BJ (cell line): ENCODE results near the gene COMMD4. TPM values are rescaled to one million over a fixed set of nuclear protein-coding genes. Genes with fewer than 3 reads are reported as not detected.
"Not testable (repeated sequence)": the region's sequence is repeated elsewhere in the genome, so short reads cannot be mapped to it uniquely, and the experiment has no call there.

Experiments used
- CTCF ChIA-PET: fragments of 350-600 bp; formaldehyde crosslinking; extraction: SDS; loops from one replicate; lab custom pipeline; 2021; ENCODE audit warnings: antibody characterized with exemption, inconsistent platforms; lab: Yijun Ruan, JAX
- POLR2A ChIA-PET: fragments of 300-600 bp; sonication (Branson Sonifier 250); formaldehyde crosslinking; extraction: SDS; loops from one replicate; lab custom pipeline; 2021; ENCODE audit warnings: antibody characterized with exemption; lab: Charles Lee
- DNase-seq: peaks from one replicate; pipeline ENCODE4 v3.0.0-alpha.2; 2011; ENCODE audit warnings: low read depth
- H3K27me3 ChIP-seq: 2 replicates; pipeline ENCODE4 v1.6.0; 2011; ENCODE audit warnings: low read length; ENCODE audit not compliant: control insufficient read depth, insufficient read depth
- H3K36me3 ChIP-seq: 2 replicates; pipeline ENCODE4 v1.5.1; 2011; ENCODE audit warnings: low read length; ENCODE audit not compliant: control insufficient read depth, insufficient read depth
- H3K4me3 ChIP-seq: 2 replicates; pipeline ENCODE4 v1.5.1; 2011; ENCODE audit warnings: low read depth, mild to moderate bottlenecking, control low read depth, low read length
- polyA plus RNA-seq: library from polyadenylated mRNA; depleted of rRNA; stranded (reverse); fragments of >200 nt; gene quantifications from 2 replicates; pipeline ENCODE4 v1.2.3, GENCODE V29; 2011
- TF ChIP-seq, protein P1 (sequence below): IDR thresholded peaks from 2 replicates; pipeline ENCODE4 v1.5.1; 2011; ENCODE audit warnings: low read depth, mild to moderate bottlenecking, control low read depth, inconsistent platforms, low read length, moderate library complexity; ENCODE audit not compliant: insufficient read depth

The COMMD4 gene
- polyA plus RNA-seq, 1 experiment = 142 TPM

DNA sequence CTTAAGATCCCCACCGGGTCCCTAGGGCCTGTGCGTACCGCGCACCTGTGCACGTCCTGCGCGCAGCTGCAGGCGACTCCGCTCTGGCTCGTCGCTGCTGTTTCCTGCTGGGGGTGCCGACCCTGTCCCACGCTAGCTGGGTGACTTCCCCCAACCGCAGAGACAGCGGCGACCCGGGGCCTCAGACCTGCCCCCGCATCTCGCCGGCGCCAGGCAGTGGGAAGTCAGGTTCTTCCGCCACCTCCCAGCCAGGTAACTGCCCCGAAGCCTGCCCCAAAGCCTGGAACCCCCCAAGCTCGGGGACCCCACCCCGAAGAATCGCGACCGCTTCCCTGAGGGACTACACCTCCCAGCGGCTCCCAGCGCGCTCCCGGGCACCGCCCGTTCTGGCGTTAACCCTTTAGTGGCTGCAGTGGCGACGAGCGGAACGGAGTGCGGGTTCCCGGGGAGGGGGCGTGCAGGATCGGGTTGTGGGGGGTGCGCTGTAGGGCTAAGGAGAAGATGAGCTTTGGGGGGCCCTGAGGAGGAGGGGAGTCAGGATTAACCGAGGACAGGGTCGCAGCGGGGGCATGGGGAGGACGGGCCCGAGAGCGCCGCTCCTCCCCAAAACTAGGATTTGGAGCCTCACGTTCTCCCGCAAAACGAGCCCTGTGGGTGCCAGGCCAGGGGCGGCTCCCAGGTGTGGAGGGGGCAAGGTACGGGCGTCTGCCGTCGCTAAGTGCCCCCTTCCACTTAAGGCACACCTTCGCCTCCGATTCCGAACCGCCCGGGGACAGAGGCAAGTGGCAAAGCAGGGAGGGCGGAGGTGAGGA lies 11.6 kb downstream of the COMMD4 start:
- ChIA-PET CTCF (interaction anchor here (1.8 kb wide), 1 partner anchor 20 kb away, joined by 13 read pairs; the partner anchor contains the start of gene MAN2C1), POLR2A (interaction anchor here (0.6 kb wide), 2 partner anchors 14 to 107 kb away, joined by 3 to 9 read pairs; no protein-coding TSS in a partner anchor)
- TF ChIP-seq, protein P1, sequence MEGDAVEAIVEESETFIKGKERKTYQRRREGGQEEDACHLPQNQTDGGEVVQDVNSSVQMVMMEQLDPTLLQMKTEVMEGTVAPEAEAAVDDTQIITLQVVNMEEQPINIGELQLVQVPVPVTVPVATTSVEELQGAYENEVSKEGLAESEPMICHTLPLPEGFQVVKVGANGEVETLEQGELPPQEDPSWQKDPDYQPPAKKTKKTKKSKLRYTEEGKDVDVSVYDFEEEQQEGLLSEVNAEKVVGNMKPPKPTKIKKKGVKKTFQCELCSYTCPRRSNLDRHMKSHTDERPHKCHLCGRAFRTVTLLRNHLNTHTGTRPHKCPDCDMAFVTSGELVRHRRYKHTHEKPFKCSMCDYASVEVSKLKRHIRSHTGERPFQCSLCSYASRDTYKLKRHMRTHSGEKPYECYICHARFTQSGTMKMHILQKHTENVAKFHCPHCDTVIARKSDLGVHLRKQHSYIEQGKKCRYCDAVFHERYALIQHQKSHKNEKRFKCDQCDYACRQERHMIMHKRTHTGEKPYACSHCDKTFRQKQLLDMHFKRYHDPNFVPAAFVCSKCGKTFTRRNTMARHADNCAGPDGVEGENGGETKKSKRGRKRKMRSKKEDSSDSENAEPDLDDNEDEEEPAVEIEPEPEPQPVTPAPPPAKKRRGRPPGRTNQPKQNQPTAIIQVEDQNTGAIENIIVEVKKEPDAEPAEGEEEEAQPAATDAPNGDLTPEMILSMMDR = no peak
- no peak for DNase-seq
- peaks cover 12% of the 10 kb centered on the region for H3K27me3 ChIP-seq
- H3K36me3 ChIP-seq = peaks cover 2% of the 10 kb centered on the region; the same call in 1 of the 2 replicates
- H3K4me3 ChIP-seq = peak overlapping the region; percentile 82

GRCh38 chr15:75348034-75348561 lies 12.2 kb downstream of the COMMD4 start:
- POLR2A ChIA-PET = interaction anchor here (0.6 kb wide), 3 partner anchors 14 to 285 kb away, joined by 3 to 15 read pairs (median 9); no protein-coding TSS in a partner anchor

DNA sequence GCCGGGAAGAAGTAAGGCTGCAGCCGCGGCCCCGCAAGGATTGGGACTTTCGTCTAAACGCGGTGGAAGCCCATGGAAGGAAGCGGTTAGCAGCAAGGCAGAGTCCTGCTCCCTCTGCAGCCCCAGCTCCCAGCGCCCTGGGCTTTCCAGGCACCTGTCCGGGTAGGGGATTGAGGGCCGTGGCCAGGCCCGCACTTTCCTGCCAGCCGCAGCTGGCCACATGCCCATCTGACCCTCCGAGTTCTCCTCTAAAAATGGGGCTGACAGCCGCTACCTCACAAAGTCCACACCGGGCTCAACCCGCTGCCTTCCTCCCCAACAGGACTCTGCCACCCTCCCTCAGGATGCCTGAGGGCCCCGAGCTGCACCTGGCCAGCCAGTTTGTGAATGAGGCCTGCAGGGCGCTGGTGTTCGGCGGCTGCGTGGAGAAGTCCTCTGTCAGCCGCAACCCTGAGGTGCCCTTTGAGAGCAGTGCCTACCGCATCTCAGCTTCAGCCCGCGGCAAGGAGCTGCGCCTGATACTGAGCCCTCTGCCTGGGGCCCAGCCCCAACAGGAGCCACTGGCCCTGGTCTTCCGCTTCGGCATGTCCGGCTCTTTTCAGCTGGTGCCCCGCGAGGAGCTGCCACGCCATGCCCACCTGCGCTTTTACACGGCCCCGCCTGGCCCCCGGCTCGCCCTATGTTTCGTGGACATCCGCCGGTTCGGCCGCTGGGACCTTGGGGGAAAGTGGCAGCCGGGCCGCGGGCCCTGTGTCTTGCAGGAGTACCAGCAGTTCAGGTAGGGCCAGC lies 12.9 kb downstream of the COMMD4 start:
- ChIA-PET CTCF (interaction anchor here (0.5 to 1.8 kb wide), 2 partner anchors 19 to 140 kb away, joined by 3 to 13 read pairs; partner anchors contain the start of gene MAN2C1), POLR2A (interaction anchor here (0.6 kb wide), 2 partner anchors 13 to 284 kb away, joined by 3 to 15 read pairs; no protein-coding TSS in a partner anchor)
- peaks cover 12% of the 10 kb centered on the region for H3K27me3 ChIP-seq
- peaks cover 5% of the 10 kb centered on the region for H3K36me3 ChIP-seq
- TF ChIP-seq, protein P1 = no peak
- DNase-seq = no peak
- peak overlapping the region; percentile 82 for H3K4me3 ChIP-seq

More at GRCh38 chr15:75348034-75348561, 12.2 kb downstream of the COMMD4 start:
- Histone ChIP-seq H3K27me3 (peaks cover 12% of the 10 kb centered on the region), H3K36me3 (peaks cover 2% of the 10 kb centered on the region; the same call in 1 of the 2 replicates), H3K4me3 (peak overlapping the region; percentile 82)
- TF ChIP-seq, protein P1 = no peak
- no peak for DNase-seq
- CTCF ChIA-PET = interaction anchor here (1.8 kb wide), 1 partner anchor 20 kb away, joined by 13 read pairs; the partner anchor contains the start of gene MAN2C1

DNA sequence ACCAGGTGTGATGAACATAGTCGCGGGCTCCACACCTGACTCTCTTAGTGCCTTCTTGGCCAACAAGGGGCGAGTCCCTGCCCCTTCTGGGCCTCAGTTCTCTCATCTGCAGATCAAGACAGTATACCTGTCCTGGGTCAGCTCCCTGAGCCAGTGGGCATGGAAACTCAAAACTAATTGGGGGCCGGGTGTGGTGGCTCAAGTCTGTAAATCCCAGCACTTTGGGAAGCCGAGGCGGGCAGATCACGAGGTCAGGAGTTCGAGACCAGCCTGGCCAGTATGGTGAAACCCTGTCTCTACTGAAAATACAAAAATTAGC lies 13.4 kb downstream of the COMMD4 start:
- DNase-seq, POLR2A ChIA-PET, H3K36me3 ChIP-seq, H3K4me3 ChIP-seq: not testable (repeated sequence)
- CTCF ChIA-PET = interaction anchor here (0.5 kb wide), 1 partner anchor 140 kb away, joined by 3 read pairs; no protein-coding TSS in a partner anchor
- H3K27me3 ChIP-seq = peaks cover 12% of the 10 kb centered on the region

- TF ChIP-seq, protein P1 = no peak
- ChIA-PET CTCF (interaction anchor here (1.9 kb wide), 1 partner anchor 17 kb away, joined by 5 read pairs; no protein-coding TSS in a partner anchor), POLR2A (no interaction called here)
- peaks cover 8% of the 10 kb centered on the region for H3K36me3 ChIP-seq
- peaks cover 12% of the 10 kb centered on the region for H3K27me3 ChIP-seq
- H3K4me3 ChIP-seq = no peak overlapping the region
- DNase-seq = no peak
Observed at GRCh38 chr15:75349851-75350588, 14.2 kb downstream of the COMMD4 start.
